HCT116 (cell line): ENCODE measurements around the gene OLFML2B. TPM values are rescaled to one million over a fixed set of nuclear protein-coding genes. Genes with fewer than 3 reads are reported as not detected.

Source experiments
- ATAC-seq: fragments of 200-7000 bp; cut with Tn5 transposase; 2 replicates; pipeline ENCODE4 v1.9.1; 2020; ENCODE audit warnings: mild to moderate bottlenecking, moderate library complexity
- BruUV-seq: library from RNA; stranded (reverse); fragments of 400-500 nt; replicated peaks from 2 replicates; lab custom pipeline; 2021; lab: Mats Ljungman, UMichigan
- CTCF ChIA-PET: fragments of 300-600 bp; sonication (Branson Sonifier 250); formaldehyde crosslinking; loops from one replicate; lab custom pipeline; 2021; ENCODE audit warnings: antibody characterized with exemption; lab: Charles Lee
- POLR2A ChIA-PET: fragments of 300-600, 350-600 bp; sonication (Branson Sonifier 250); formaldehyde crosslinking; loops from one replicate; lab custom pipeline; 2021; ENCODE audit warnings: antibody characterized with exemption; lab: Charles Lee
- RAD21 ChIA-PET, 2 experiments: fragments of 300-600 bp; sonication (Branson Sonifier 250); formaldehyde crosslinking; loops; one replicate each; lab custom pipeline; 2023; ENCODE audit warnings: low total read pairs in 2 of 2; ENCODE audit not compliant: uncharacterized antibody in 2 of 2, unreplicated experiment in 2 of 2, low non-redundant PET in 1 of 2; lab: Charles Lee
- DNase-seq: peaks from one replicate; pipeline ENCODE4 v3.0.0-alpha.2; 2010; ENCODE audit warnings: low read depth, low spot score
- H2AFZ ChIP-seq: fragments of 200-600 bp; shearing (Covaris generic), sonication (generic); 2 replicates; pipeline ENCODE4 v1.6.1; 2017; ENCODE audit warnings: low read depth, mixed run types, mixed read lengths, antibody characterized with exemption, low read length; ENCODE audit not compliant: poor library complexity, severe bottlenecking
- H3K27ac ChIP-seq: 2 replicates; pipeline ENCODE4 v1.5.1; 2012; ENCODE audit warnings: low read depth, low read length
- H3K27me3 ChIP-seq: fragments of 200-600 bp; sonication (generic); 2 replicates; pipeline ENCODE4 v1.6.1; 2016; ENCODE audit warnings: mixed run types, low read length, mixed read lengths; ENCODE audit not compliant: insufficient read depth
- H3K36me3 ChIP-seq, 2 experiments: fragments of 200-500 bp in 1 of 2; fragments of 200-600 bp in 1 of 2; sonication (Bioruptor generic) in 1 of 2; sonication (generic) in 1 of 2; 2 replicates each; pipeline versions ENCODE4 v1.5.1 to v1.6.1; 2014 to 2016; ENCODE audit warnings: low read length in 2 of 2, inconsistent platforms in 1 of 2, mixed read lengths in 1 of 2, mixed run types in 1 of 2; ENCODE audit not compliant: insufficient read depth in 2 of 2, control insufficient read depth in 1 of 2
- H3K4me1 ChIP-seq, 2 experiments: fragments of 200-600 bp in 1 of 2; sonication (generic) in 1 of 2; 2 replicates each; pipeline versions ENCODE4 v1.5.1 to v1.6.1; 2012 to 2017; ENCODE audit warnings: low read length in 2 of 2, inconsistent platforms in 1 of 2, mild to moderate bottlenecking in 1 of 2, mixed read lengths in 1 of 2, mixed run types in 1 of 2, moderate library complexity in 1 of 2; ENCODE audit not compliant: insufficient read depth in 2 of 2, control insufficient read depth in 1 of 2
- H3K4me2 ChIP-seq: fragments of 200-600 bp; sonication (generic); 2 replicates; pipeline ENCODE4 v1.6.1; 2017; ENCODE audit warnings: mixed run types, low read length, mixed read lengths
- H3K4me3 ChIP-seq, 2 experiments: fragments of 200-600 bp in 1 of 2; sonication (generic) in 1 of 2; replicated peaks in 1 of 2; 2 replicates each; pipeline ENCODE4 v1.5.1; 2011 to 2016; ENCODE audit warnings: low read length in 2 of 2, control low read depth in 1 of 2, low read depth in 1 of 2, mild to moderate bottlenecking in 1 of 2, mixed read lengths in 1 of 2, mixed run types in 1 of 2
- H3K79me2 ChIP-seq: fragments of 200-600 bp; sonication (generic); 2 replicates; pipeline ENCODE4 v1.6.1; 2017; ENCODE audit warnings: mild to moderate bottlenecking, mixed run types, low read length, moderate library complexity, mixed read lengths; ENCODE audit not compliant: insufficient read depth
- H3K9ac ChIP-seq: fragments of 200-600 bp; sonication (generic); 2 replicates; pipeline ENCODE4 v1.6.1; 2016; ENCODE audit warnings: low read length, mixed read lengths
- H3K9me2 ChIP-seq: fragments of 200-600 bp; sonication (generic), shearing (Covaris generic); 2 replicates; pipeline ENCODE4 v1.6.1; 2017; ENCODE audit warnings: mixed run types, mild to moderate bottlenecking, moderate library complexity; ENCODE audit not compliant: insufficient read depth
- H3K9me3 ChIP-seq, 2 experiments: fragments of 200-500 bp in 1 of 2; fragments of 200-600 bp in 1 of 2; sonication (Bioruptor generic) in 1 of 2; sonication (generic) in 1 of 2; 2 replicates each; pipeline ENCODE4 v1.6.1; 2014 to 2017; ENCODE audit warnings: low read length in 2 of 2, mixed read lengths in 2 of 2, inconsistent platforms in 1 of 2, low read depth in 1 of 2, mild to moderate bottlenecking in 1 of 2, mixed run types in 1 of 2, moderate library complexity in 1 of 2; ENCODE audit not compliant: control insufficient read depth in 1 of 2, insufficient read depth in 1 of 2
- H4K20me1 ChIP-seq: fragments of 200-600 bp; sonication (generic), shearing (Covaris generic); 2 replicates; pipeline ENCODE4 v1.6.1; 2017; ENCODE audit warnings: mixed run types, mild to moderate bottlenecking, moderate library complexity; ENCODE audit not compliant: insufficient read depth
- CTCF ChIP-seq, 3 experiments: fragments of 200-600 bp in 1 of 3; sonication (generic) in 1 of 3; IDR thresholded peaks in 2 of 3; conservative IDR thresholded peaks in 1 of 3; 2 replicates each; pipeline ENCODE4 v1.5.1; 2012 to 2017; ENCODE audit warnings: low read depth in 2 of 3, low read length in 2 of 3, antibody characterized with exemption in 1 of 3, borderline replicate concordance in 1 of 3, control low read depth in 1 of 3, mild to moderate bottlenecking in 1 of 3, mixed read lengths in 1 of 3, mixed run types in 1 of 3, moderate library complexity in 1 of 3; ENCODE audit not compliant: insufficient read depth in 1 of 3
- FOSL1 ChIP-seq: IDR thresholded peaks from 2 replicates; pipeline ENCODE4 v1.6.1; 2012; ENCODE audit warnings: low read depth
- POLR2A ChIP-seq: IDR thresholded peaks from 2 replicates; pipeline ENCODE4 v1.7.0; 2011; ENCODE audit warnings: borderline replicate concordance; ENCODE audit not compliant: insufficient read depth, insufficient read length; ENCODE audit errors: extremely low read depth
- RAD21 ChIP-seq: IDR thresholded peaks from 2 replicates; pipeline ENCODE4 v1.6.1; 2012; ENCODE audit warnings: low read depth, mild to moderate bottlenecking
- SIN3A ChIP-seq: IDR thresholded peaks from 2 replicates; pipeline ENCODE4 v1.6.1; 2012; ENCODE audit warnings: low read depth
- SRF ChIP-seq: IDR thresholded peaks from 2 replicates; pipeline ENCODE4 v1.6.1; 2012; ENCODE audit warnings: low read depth
- YY1 ChIP-seq: IDR thresholded peaks from 2 replicates; pipeline ENCODE4 v1.6.1; 2011; ENCODE audit warnings: low read length, low read depth, moderate library complexity, mild to moderate bottlenecking; ENCODE audit not compliant: insufficient replicate concordance; ENCODE audit errors: extremely low read depth
- intact Hi-C: fragments of 100-400 bp; cut with micrococcal nuclease; formaldehyde crosslinking; loops from 2 replicates; pipeline ENCODE4 v1.10.0; 2022
- total RNA-seq: library from RNA; stranded (reverse); gene quantifications from one replicate; pipeline ENCODE4 v1.2.1, GENCODE V29; 2021; ENCODE audit not compliant: unreplicated experiment

OLFML2B gene
- total RNA-seq, 1 experiment from 2014 or later: 1.3 TPM

- Histone ChIP-seq H3K79me2 (no peaks in the 10 kb centered on the region), H3K4me1 (no peaks in the 10 kb centered on the region), H3K9me2 (no peaks in the 10 kb centered on the region), H3K27ac (no peak overlapping the region), H3K4me2 (no peak overlapping the region), H3K36me3 (no peaks in the 10 kb centered on the region), H3K9ac (no peak overlapping the region), H2AFZ (no peak overlapping the region), H4K20me1 (no peaks in the 10 kb centered on the region), H3K9me3 (peaks cover 0 to 8% of the 10 kb centered on the region in 2 experiments; a peak in 2 of 4 replicates), H3K27me3 (no peaks in the 10 kb centered on the region), H3K4me3 (no peak overlapping the region)
- TF ChIP-seq POLR2A (no peak), CTCF (IDR thresholded peaks at IDR 0.05 in 2 of 3, conservative IDR thresholded peaks at IDR 0.05 in 1 of 3; ENCODE audit: borderline replicate concordance in 1 of 3, insufficient read depth in 1 of 3, low read depth in 2 of 3, low read length in 2 of 3) (no peak), YY1 (no peak), FOSL1 (no peak)
- ATAC-seq (no peak), DNase-seq (no peak)
- RAD21 ChIA-PET: no interaction called here
- POLR2A ChIA-PET: no interaction called here
- no TSS peak for BruUV-seq
- CTCF ChIA-PET: no interaction called here
- intact Hi-C loops: no loop called here
Measured at GRCh38 chr1:161987303-161987702, 36.4 kb downstream of the OLFML2B start.

DNA sequence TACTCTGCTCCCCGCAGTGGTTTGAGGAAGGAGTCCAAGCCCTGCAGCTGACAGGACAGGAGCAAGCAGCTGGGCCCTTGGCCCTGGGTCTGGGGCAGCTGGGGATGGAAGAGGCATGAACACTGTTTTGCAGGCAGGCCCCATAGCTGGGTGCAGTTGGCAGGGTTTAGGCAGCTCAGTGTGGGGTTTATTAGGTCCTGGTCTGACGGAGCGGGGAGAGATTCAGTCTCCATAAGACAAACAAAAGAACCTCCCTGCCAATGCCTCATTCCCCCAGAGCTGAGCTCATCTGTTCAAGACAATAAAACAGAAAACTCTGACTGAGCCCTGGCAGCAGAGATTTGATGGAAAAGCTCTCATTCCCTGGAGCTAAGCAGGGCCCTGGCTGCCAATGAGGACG is 37.3 kb downstream of the OLFML2B start:
- ChIA-PET CTCF (no interaction called here), RAD21 (no interaction called here), POLR2A (no interaction called here)
- H3K9ac ChIP-seq: no peak overlapping the region
- H3K27me3 ChIP-seq: no peaks in the 10 kb centered on the region
- peaks cover 0 to 8% of the 10 kb centered on the region in 2 experiments; a peak in 2 of 4 replicates for H3K9me3 ChIP-seq
- no peaks in the 10 kb centered on the region for H3K79me2 ChIP-seq
- no peak overlapping the region for H3K4me2 ChIP-seq
- H3K27ac ChIP-seq: no peak overlapping the region
- no peaks in the 10 kb centered on the region for H3K36me3 ChIP-seq
- no peaks in the 10 kb centered on the region for H4K20me1 ChIP-seq
- H2AFZ ChIP-seq: no peak overlapping the region
- no peak overlapping the region for H3K4me3 ChIP-seq
- DNase-seq (no peak), ATAC-seq (no peak)
- H3K9me2 ChIP-seq: no peaks in the 10 kb centered on the region
- H3K4me1 ChIP-seq: no peaks in the 10 kb centered on the region
- BruUV-seq: no TSS peak
- intact Hi-C loops: no loop called here
- TF ChIP-seq SRF (no peak), SIN3A (no peak), RAD21 (no peak), FOSL1 (no peak)
